Activated T-cell treated with anti-CD3 and anti-CD28 coated beads, Interleukin-2, amount 50 U/mL, for 4 hours (primary cell): ENCODE data around the gene ACKR1. TPM values are rescaled to one million over a fixed set of nuclear protein-coding genes. Genes with fewer than 3 reads are reported as not detected.

Experiments used
- ATAC-seq, 2 donors: fragments of 200-7000 bp; cut with Tn5 transposase; one replicate each; pipeline ENCODE4 v1.10.0; 2021
- DNase-seq: peaks from one replicate; pipeline ENCODE4 v3.0.0-alpha.2; 2020
- H3K27me3 Mint-ChIP-seq: one replicate; pipeline ENCODE4 v1.8.0; 2021; ENCODE audit warnings: low read depth, mixed read lengths
- H3K36me3 Mint-ChIP-seq: one replicate; pipeline ENCODE4 v1.8.0; 2022; ENCODE audit warnings: mixed read lengths; ENCODE audit not compliant: insufficient read depth
- H3K4me1 Mint-ChIP-seq: one replicate; pipeline ENCODE4 v1.8.0; 2021; ENCODE audit warnings: low read depth, mixed read lengths
- H3K4me3 Mint-ChIP-seq: one replicate; pipeline ENCODE4 v1.8.0; 2021; ENCODE audit warnings: mild to moderate bottlenecking, moderate library complexity, mixed read lengths
- H3K9me3 Mint-ChIP-seq: one replicate; pipeline ENCODE4 v1.8.0; 2021; ENCODE audit warnings: mixed read lengths
- total RNA-seq, 3 donors: library from RNA; stranded (reverse); gene quantifications; one replicate each; pipeline ENCODE4 v1.2.1, GENCODE V29; 2021

The ACKR1 gene
- total RNA-seq, 3 donors from 2014 or later: 0.46 TPM; not detected in 2

GRCh38 chr1:159223004-159223403 is 18.3 kb downstream of the ACKR1 start:
- H3K4me1 Mint-ChIP-seq: no peaks in the 10 kb centered on the region
- H3K9me3 Mint-ChIP-seq: no peaks in the 10 kb centered on the region
- no peaks in the 10 kb centered on the region for H3K36me3 Mint-ChIP-seq
- no peak overlapping the region for H3K4me3 Mint-ChIP-seq
- ATAC-seq (no peak), DNase-seq (no peak)
- peaks cover 29% of the 10 kb centered on the region for H3K27me3 Mint-ChIP-seq

DNA sequence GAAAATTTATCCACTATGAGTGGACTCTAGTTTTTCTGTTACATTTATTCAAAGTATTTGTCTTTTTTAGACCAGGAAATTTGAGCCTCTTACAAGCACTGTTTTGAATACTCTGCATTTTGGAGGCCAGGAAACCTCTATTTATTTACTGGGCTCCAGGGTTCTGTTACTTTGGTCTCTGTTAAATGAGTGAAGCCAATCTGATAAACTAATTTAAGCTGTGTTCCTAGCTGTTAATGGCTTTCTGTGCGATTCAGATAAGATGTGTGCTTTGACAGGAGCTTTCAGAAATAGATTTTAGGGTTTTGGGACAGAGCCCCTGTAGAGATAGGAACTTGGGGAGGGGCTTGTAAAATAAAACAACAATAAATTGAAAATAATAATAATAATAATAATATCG is 23.9 kb downstream of the ACKR1 start:
- no peaks in the 10 kb centered on the region for H3K36me3 Mint-ChIP-seq
- H3K4me3 Mint-ChIP-seq: no peak overlapping the region
- DNase-seq: no peak
- no peaks in the 10 kb centered on the region for H3K4me1 Mint-ChIP-seq
- H3K27me3 Mint-ChIP-seq: peaks cover 32% of the 10 kb centered on the region
- H3K9me3 Mint-ChIP-seq: no peaks in the 10 kb centered on the region
- ATAC-seq: no peak

DNA sequence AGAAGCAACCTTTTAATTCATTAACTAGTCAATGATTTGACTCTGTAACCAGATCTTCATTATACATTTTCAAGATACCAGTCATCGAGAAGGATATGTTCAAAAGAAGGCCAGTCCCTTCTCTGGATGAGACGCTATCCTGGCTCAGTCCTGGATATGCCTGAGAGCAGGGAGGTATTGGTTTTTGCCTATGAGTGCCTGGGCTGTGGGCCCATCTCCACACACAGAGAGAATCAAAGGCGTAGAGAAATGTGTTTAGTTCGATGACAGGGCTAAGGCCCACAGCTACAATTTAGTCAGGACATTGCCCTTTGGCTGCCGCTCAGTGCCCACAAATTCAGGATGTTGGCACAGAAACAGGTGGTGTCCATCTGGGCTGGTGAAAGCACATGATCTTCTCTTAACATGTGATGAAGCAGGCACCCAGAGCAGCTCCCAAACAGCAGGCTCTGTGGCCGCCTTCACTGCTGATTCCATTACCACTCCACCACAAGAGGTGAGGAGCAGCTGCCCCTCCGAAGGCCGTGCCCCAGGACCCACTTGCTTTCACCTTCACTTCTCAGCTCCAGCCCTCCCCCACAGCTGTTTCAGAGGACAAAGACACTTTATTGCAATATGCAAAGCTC is 24.7 kb downstream of the ACKR1 start:
- Mint-ChIP-seq H3K4me3 (no peak overlapping the region), H3K27me3 (peaks cover 25% of the 10 kb centered on the region), H3K9me3 (no peaks in the 10 kb centered on the region), H3K4me1 (no peaks in the 10 kb centered on the region), H3K36me3 (no peaks in the 10 kb centered on the region)
- ATAC-seq (no peak), DNase-seq (no peak)

DNA sequence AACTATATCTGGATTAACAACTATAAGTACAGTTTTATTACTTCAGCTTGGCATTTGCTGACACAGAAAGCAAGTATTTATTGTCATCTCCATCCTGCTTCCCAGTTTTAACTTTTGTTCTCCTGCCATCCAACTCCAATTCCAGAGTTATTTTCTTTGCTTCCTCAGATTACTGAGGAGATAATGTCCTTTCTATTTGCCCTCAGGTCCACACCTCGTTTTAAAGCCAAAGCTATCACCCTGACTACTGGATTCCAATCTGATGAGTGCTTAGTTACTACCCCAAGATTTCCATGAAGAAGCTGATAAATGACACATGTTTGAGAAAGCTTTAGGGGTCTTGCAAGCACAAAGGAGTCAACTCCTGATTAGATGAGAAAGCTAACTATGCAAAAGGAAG is 25.2 kb downstream of the ACKR1 start:
- no peaks in the 10 kb centered on the region for H3K9me3 Mint-ChIP-seq
- no peak overlapping the region for H3K4me3 Mint-ChIP-seq
- H3K4me1 Mint-ChIP-seq: no peaks in the 10 kb centered on the region
- H3K27me3 Mint-ChIP-seq: peaks cover 23% of the 10 kb centered on the region
- DNase-seq (no peak), ATAC-seq (no peak)
- H3K36me3 Mint-ChIP-seq: no peaks in the 10 kb centered on the region

DNA sequence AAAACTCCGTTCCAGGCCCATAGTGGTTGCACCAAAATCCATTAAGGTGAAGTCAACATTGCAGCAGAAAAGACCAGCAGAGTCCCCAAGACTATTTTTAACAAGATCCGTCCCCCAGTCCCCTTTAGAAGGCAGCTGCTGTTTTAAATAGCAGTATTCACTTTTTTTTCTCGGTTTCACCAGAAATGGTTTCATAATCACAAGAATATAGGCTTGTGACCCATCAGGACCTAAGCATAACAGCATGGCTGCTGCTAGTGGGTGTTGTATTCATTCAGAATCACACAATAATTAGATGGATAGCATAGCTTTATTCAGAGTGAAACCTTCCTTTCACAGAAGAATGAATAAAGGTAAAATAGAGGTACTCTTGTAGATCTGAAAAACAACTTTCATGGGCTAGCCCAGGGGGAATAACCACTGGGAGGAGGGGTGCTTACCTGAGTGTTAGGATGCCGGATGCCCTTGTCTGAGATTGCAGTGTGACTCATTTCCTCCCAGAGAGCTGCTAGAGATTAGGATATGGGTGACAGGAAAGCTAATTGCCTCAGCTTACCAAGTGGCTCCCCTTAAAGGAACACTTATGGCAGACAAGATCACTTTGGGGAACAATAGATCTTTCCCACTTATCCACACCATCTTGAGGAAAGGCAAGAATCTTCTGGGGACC is 35.0 kb downstream of the ACKR1 start:
- H3K4me3 Mint-ChIP-seq: no peak overlapping the region
- H3K36me3 Mint-ChIP-seq: no peaks in the 10 kb centered on the region
- peaks cover 14% of the 10 kb centered on the region for H3K27me3 Mint-ChIP-seq
- H3K4me1 Mint-ChIP-seq: no peaks in the 10 kb centered on the region
- H3K9me3 Mint-ChIP-seq: no peaks in the 10 kb centered on the region
- DNase-seq (no peak), ATAC-seq (no peak)

- no peak overlapping the region for H3K4me3 Mint-ChIP-seq
- H3K9me3 Mint-ChIP-seq: peaks cover 12% of the 10 kb centered on the region
- DNase-seq (no peak), ATAC-seq (no peak)
- H3K27me3 Mint-ChIP-seq: peaks cover 33% of the 10 kb centered on the region
- H3K4me1 Mint-ChIP-seq: no peaks in the 10 kb centered on the region
- peaks cover 2% of the 10 kb centered on the region for H3K36me3 Mint-ChIP-seq
Observed at GRCh38 chr1:159247266-159247665, 42.6 kb downstream of the ACKR1 start.

DNA sequence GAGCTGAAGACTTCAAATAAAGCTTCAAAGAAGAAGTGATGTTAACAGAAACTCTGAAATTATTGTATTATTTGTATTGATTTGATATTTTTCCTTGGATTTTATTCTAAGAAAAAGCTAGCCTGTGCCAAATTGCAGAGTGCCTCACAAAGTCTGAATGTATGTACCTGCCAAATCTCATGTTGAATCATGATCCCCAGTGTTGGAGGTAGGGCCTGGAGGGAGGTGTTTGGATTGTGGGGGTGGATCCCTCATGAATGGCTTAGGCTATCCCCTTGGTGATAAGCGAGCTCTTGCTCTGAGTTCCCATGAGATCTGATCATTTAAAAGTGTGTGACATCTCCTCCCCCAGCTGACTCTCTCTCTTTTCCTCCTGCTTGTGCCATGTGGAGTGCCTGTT is 43.6 kb downstream of the ACKR1 start:
- Mint-ChIP-seq H3K27me3 (peaks cover 42% of the 10 kb centered on the region), H3K4me1 (no peaks in the 10 kb centered on the region), H3K36me3 (peaks cover 2% of the 10 kb centered on the region), H3K9me3 (peaks cover 12% of the 10 kb centered on the region), H3K4me3 (no peak overlapping the region)
- DNase-seq: no peak
- ATAC-seq: no peak

DNA sequence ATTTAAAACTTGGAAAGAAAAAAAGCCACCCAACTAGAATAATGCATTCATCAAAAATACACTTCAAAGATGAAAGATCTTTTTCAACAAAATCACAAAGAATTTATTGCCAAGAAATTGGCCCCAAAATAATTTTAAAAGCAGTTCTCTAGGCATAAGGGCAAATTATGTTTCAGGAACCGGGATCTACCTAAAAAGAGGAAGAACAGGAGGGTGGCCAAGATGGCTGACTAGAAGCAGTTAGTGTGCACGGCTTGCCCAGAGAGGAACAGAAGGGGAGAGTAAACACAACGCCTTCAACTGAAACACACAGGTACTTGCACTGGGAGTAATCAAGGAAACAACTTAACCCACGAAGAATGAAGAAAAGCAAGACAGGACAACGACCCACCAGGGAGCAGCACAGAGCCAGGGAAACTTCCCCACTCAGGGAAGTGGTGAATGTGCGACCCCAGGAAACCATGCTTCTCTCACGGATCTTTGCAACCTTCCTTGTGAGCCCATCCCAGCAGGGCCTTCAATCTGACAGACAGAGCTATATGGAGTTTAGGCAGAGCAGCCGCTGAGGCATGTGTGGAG is 46.1 kb downstream of the ACKR1 start:
- H3K4me1 Mint-ChIP-seq: no peaks in the 10 kb centered on the region
- peaks cover 2% of the 10 kb centered on the region for H3K36me3 Mint-ChIP-seq
- peaks cover 37% of the 10 kb centered on the region for H3K27me3 Mint-ChIP-seq
- ATAC-seq (no peak), DNase-seq (no peak)
- H3K9me3 Mint-ChIP-seq: peaks cover 12% of the 10 kb centered on the region
- no peak overlapping the region for H3K4me3 Mint-ChIP-seq

Other genes starting within 250 kb of the ACKR1 start
- gene IFI16, start 195.0 kb upstream of the ACKR1 start, total RNA-seq: 100 to 1,000 TPM; 186 to 199 (median 196) TPM
- 10 to 100 TPM; 24.7 to 58.8 (median 36.4) TPM for gene AIM2, start 128.1 kb upstream of the ACKR1 start, total RNA-seq
- gene CADM3, start 33.3 kb upstream of the ACKR1 start, total RNA-seq: not detected
- gene FCER1A, start 97.5 kb downstream of the ACKR1 start, total RNA-seq: not detected
- gene OR10J4, start 227.3 kb downstream of the ACKR1 start, total RNA-seq: not detected
- gene OR10J1, start 234.8 kb downstream of the ACKR1 start, total RNA-seq: not detected